PC-9 (cell line): ENCODE measurements around the gene FTMT. TPM values are rescaled to one million over a fixed set of nuclear protein-coding genes. Genes with fewer than 3 reads are reported as not detected.

Experiments used
- BruUV-seq: library from RNA; stranded (reverse); fragments of 400-500 nt; replicated peaks from 2 replicates; lab custom pipeline; 2021; lab: Mats Ljungman, UMichigan
- CTCF ChIA-PET: fragments of 300-600 bp; sonication (Branson Sonifier 250); formaldehyde crosslinking; loops from one replicate; lab custom pipeline; 2022; ENCODE audit warnings: antibody characterized with exemption; lab: Charles Lee
- POLR2A ChIA-PET: fragments of 300-600 bp; sonication (Branson Sonifier 250); formaldehyde crosslinking; loops from one replicate; lab custom pipeline; 2022; ENCODE audit warnings: antibody characterized with exemption; ENCODE audit not compliant: unreplicated experiment; lab: Charles Lee
- DNase-seq, 2 experiments: peaks; one replicate each; pipeline versions ENCODE4 v3.0.0 to v3.0.0-alpha.2; 2015 to 2022; ENCODE audit warnings: mixed read lengths in 1 of 2
- H2AFZ ChIP-seq: fragments of 200-600 bp; sonication (generic); 2 replicates; pipeline ENCODE4 v1.8.1; 2017; ENCODE audit warnings: antibody characterized with exemption
- H3F3A ChIP-seq: fragments of 200-600 bp; sonication (generic); 2 replicates; pipeline ENCODE4 v1.8.1; 2017; ENCODE audit warnings: antibody characterized with exemption, mild to moderate bottlenecking, low read depth; ENCODE audit not compliant: insufficient read depth
- H3K27ac ChIP-seq: fragments of 200-600 bp; sonication (generic); 2 replicates; pipeline ENCODE4 v1.6.1; 2016; ENCODE audit warnings: mixed run types
- H3K27me3 ChIP-seq: fragments of 200-600 bp; sonication (generic); 2 replicates; pipeline ENCODE4 v1.6.1; 2016; ENCODE audit warnings: low read depth, mixed run types; ENCODE audit not compliant: insufficient read depth
- H3K36me3 ChIP-seq: fragments of 200-600 bp; sonication (generic); 2 replicates; pipeline ENCODE4 v1.6.1; 2016; ENCODE audit warnings: low read depth, mixed run types
- H3K4me1 ChIP-seq: fragments of 200-600 bp; sonication (generic); replicated peaks from 2 replicates; pipeline ENCODE4 v1.6.1; 2016; ENCODE audit warnings: mixed run types; ENCODE audit not compliant: insufficient read depth
- H3K4me2 ChIP-seq: fragments of 200-600 bp; sonication (generic); 2 replicates; pipeline ENCODE4 v1.6.1; 2017; ENCODE audit warnings: mixed run types
- H3K4me3 ChIP-seq: fragments of 200-600 bp; sonication (generic); 2 replicates; pipeline ENCODE4 v1.6.1; 2016; ENCODE audit warnings: mixed run types
- H3K79me2 ChIP-seq: fragments of 200-600 bp; sonication (generic); 2 replicates; pipeline ENCODE4 v1.6.1; 2017; ENCODE audit warnings: low read depth, mixed run types
- H3K9me2 ChIP-seq: fragments of 200-600 bp; sonication (generic); 2 replicates; pipeline ENCODE4 v1.8.1; 2017; ENCODE audit warnings: mild to moderate bottlenecking; ENCODE audit not compliant: insufficient read depth
- H3K9me3 ChIP-seq: fragments of 200-600 bp; sonication (generic); 2 replicates; pipeline ENCODE4 v1.8.1; 2016; ENCODE audit warnings: low read depth; ENCODE audit not compliant: insufficient read depth
- H4K20me1 ChIP-seq: fragments of 200-600 bp; sonication (generic); 2 replicates; pipeline ENCODE4 v1.8.1; 2017; ENCODE audit not compliant: insufficient read depth
- CTCF ChIP-seq: fragments of 200-600 bp; sonication (generic); conservative IDR thresholded peaks from 2 replicates; pipeline ENCODE4 v1.6.1; 2017; ENCODE audit warnings: mixed run types, antibody characterized with exemption, mild to moderate bottlenecking, moderate library complexity
- EZH2 ChIP-seq: fragments of 200-600 bp; sonication (generic); IDR thresholded peaks from 2 replicates; pipeline ENCODE4 v1.8.0; 2017; ENCODE audit warnings: antibody characterized with exemption, low read depth
- intact Hi-C: fragments of 100-400 bp; cut with micrococcal nuclease; formaldehyde crosslinking; loops from one replicate; pipeline ENCODE4 v1.10.0; 2022; ENCODE audit not compliant: unreplicated experiment
- total RNA-seq: library from RNA; stranded (reverse); gene quantifications from 2 replicates; pipeline ENCODE4 v1.2.3, GENCODE V29; 2021

FTMT gene
- total RNA-seq, 1 experiment from 2014 or later = not detected

GRCh38 chr5:121870489-121870888 lies 18.8 kb downstream of the FTMT start:
- peak in 1 of 2 experiments; percentile 35 for DNase-seq
- TF ChIP-seq CTCF (peak; percentile 58), EZH2 (no peak)
- Histone ChIP-seq H3K4me1 (0 out of 2 replicates have a peak, but pooled peaks cover 4% of the 10 kb centered on the region), H3K27me3 (no peaks in the 10 kb centered on the region), H3K9me2 (no peaks in the 10 kb centered on the region), H3K9me3 (no peaks in the 10 kb centered on the region; the same call in 1 of the 2 replicates), H3K79me2 (no peaks in the 10 kb centered on the region), H3K4me2 (no peak overlapping the region), H3K36me3 (no peaks in the 10 kb centered on the region), H3K4me3 (no peak overlapping the region), H4K20me1 (no peaks in the 10 kb centered on the region), H2AFZ (no peak overlapping the region), H3F3A (no peaks in the 10 kb centered on the region), H3K27ac (no peak overlapping the region)
- ChIA-PET POLR2A (no interaction called here), CTCF (no interaction called here)
- BruUV-seq = no TSS peak
- intact Hi-C loops = loop anchor here (10.0 kb wide), 2 partner anchors 1066 to 1926 kb away; no protein-coding TSS in a partner anchor

DNA sequence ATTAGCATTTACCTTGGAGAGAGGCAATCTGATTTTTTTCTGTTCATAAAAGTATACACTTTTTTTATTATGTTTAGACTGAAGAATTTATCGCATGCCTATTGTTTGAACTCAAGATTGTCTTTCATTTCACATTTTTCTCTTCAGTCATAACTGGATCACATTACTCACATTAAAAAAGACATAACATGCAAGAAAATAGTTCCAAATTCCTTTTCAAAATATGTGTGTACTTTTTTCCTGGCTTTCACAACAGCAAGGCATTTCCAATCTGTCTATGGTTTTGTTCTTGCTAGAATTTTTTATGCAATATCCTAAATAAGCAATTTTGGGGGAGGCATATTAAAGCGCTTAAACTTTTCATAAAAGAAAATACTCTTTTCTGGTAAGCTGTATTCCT lies 21.2 kb downstream of the FTMT start:
- no peaks in the 10 kb centered on the region for H3K4me1 ChIP-seq
- H3K27me3 ChIP-seq = no peaks in the 10 kb centered on the region
- no peak overlapping the region for H3K27ac ChIP-seq
- H3K9me2 ChIP-seq = no peaks in the 10 kb centered on the region
- H2AFZ ChIP-seq = no peak overlapping the region
- no peak for TF ChIP-seq CTCF
- no peak for TF ChIP-seq EZH2
- H3K4me3 ChIP-seq = no peak overlapping the region
- H3F3A ChIP-seq = no peaks in the 10 kb centered on the region
- intact Hi-C loops = loop anchor here (10.0 kb wide), 2 partner anchors 1068 to 1928 kb away; no protein-coding TSS in a partner anchor
- H3K79me2 ChIP-seq = no peaks in the 10 kb centered on the region
- no TSS peak for BruUV-seq
- ChIA-PET POLR2A (no interaction called here), CTCF (no interaction called here)
- no peaks in the 10 kb centered on the region for H3K36me3 ChIP-seq
- no peaks in the 10 kb centered on the region for H4K20me1 ChIP-seq
- DNase-seq = no peak
- no peak overlapping the region for H3K4me2 ChIP-seq
- no peaks in the 10 kb centered on the region; the same call in 1 of the 2 replicates for H3K9me3 ChIP-seq

GRCh38 chr5:121873409-121873808 lies 21.7 kb downstream of the FTMT start:
- H3K4me1 ChIP-seq = no peaks in the 10 kb centered on the region
- no peaks in the 10 kb centered on the region; the same call in 1 of the 2 replicates for H3K9me3 ChIP-seq
- H3K27ac ChIP-seq = no peak overlapping the region
- H3K79me2 ChIP-seq = no peaks in the 10 kb centered on the region
- no peak overlapping the region for H3K4me2 ChIP-seq
- H3K27me3 ChIP-seq = no peaks in the 10 kb centered on the region
- H2AFZ ChIP-seq = no peak overlapping the region
- intact Hi-C loops = loop anchor here (10.0 kb wide), 2 partner anchors 1069 to 1929 kb away; no protein-coding TSS in a partner anchor
- POLR2A ChIA-PET = no interaction called here
- no peaks in the 10 kb centered on the region for H3K9me2 ChIP-seq
- no peak overlapping the region for H3K4me3 ChIP-seq
- TF ChIP-seq EZH2 (no peak), CTCF (no peak)
- no peaks in the 10 kb centered on the region for H3K36me3 ChIP-seq
- BruUV-seq = no TSS peak
- DNase-seq = no peak
- CTCF ChIA-PET = no interaction called here
- no peaks in the 10 kb centered on the region for H4K20me1 ChIP-seq
- no peaks in the 10 kb centered on the region for H3F3A ChIP-seq
